A673 (cell line): ENCODE data around the gene LBR.

Experiments
- CTCF ChIP-seq: fragments of 300-800, 200-600 bp; sonication (generic); conservative IDR thresholded peaks from 2 replicates; pipeline ENCODE4 v1.5.1; 2017; ENCODE audit warnings: low read depth, mild to moderate bottlenecking, antibody characterized with exemption, low read length, moderate library complexity, mixed read lengths
- EZH2 ChIP-seq: fragments of 200-600 bp; sonication (generic); IDR thresholded peaks from 2 replicates; pipeline ENCODE4 v1.6.1; 2017; ENCODE audit warnings: borderline replicate concordance, low read depth, mild to moderate bottlenecking, mixed read lengths, antibody characterized with exemption, low read length; ENCODE audit not compliant: poor library complexity, severe bottlenecking

DNA sequence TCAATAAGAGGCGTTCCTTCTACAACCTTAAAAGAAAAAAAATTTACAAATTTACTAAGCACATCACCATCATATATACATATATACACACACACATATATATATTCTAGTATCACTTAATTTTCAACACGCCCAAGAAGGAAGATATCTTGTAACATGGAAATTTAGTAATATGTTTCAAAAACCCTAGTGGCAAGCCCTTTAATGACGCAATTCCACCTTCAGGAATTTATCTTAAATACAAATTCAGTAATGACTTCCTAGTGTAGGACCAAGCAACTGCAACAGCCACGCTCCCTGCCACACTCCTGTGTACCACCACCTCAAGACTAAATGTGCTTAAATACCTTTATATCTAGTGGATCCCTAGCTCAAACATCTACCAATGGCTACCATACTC, 12.5 kb downstream of the LBR start:
- no peak for TF ChIP-seq CTCF
- no peak for TF ChIP-seq EZH2
